ENCODE measurements around the gene ETV4. TPM values are rescaled to one million over a fixed set of nuclear protein-coding genes. Genes with fewer than 3 reads are reported as not detected.

ETV4 gene
- total and polyA plus RNA-seq, 2 of the 13 experiments (the other 11 are each of a cell fraction or from before 2014, with no cell fraction given) = 128 to 330 TPM

DNA sequence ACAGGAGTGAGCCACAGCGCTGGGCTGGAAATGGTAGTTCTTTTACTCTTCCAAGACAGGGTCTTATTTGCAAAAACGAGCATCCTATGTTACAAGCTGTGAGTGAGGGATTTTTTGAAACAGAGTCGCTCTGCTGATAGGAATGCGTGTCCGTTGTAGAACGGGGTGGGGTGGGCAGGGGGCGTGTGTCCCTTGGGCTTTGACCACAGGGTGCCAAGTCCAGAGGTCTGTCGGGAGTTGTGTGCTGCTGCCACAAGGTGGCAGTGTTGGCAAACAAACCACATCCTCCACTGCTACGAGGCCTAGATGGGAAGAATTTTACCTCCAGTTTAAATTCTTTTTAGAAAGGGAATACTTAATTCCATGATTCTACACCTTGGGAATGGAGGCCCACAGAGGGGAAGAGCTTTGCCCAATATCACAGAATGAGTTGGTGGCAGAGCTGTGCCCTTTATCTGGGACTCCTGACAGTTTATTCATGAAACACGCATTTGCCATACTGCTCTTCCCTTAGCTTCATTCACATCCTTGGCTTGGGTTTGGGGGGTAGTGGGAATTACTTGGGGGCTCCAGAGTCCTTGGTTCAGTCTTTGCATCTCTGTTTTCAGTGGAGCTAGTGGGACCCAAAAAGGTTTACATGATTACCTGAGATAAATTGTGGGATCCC is 30.6 kb upstream of the ETV4 start (continued):
- TF ChIP-seq MXD4 (CRISPR knock-in tag; IDR thresholded peaks at IDR 0.05) (0 out of 2 replicates have a peak, but pooled peaks have one; percentile 49), ZNF510 (CRISPR knock-in tag; IDR thresholded peaks at IDR 0.05; ENCODE audit: low read depth) (no peak), ARID2 (CRISPR knock-in tag; IDR thresholded peaks at IDR 0.05; ENCODE audit: borderline replicate concordance) (peak; percentile 68; the same call in 1 of the 2 replicates), ZNF24 (IDR thresholded peaks at IDR 0.05) (0 out of 2 replicates have a peak, but pooled peaks have one; percentile 40), ZNF660 (CRISPR knock-in tag; IDR thresholded peaks at IDR 0.05; ENCODE audit: borderline replicate concordance, low read depth) (no peak), PCBP2 (optimal IDR thresholded peaks at IDR 0.05; ENCODE audit: low read depth, low read length, poor library complexity, severe bottlenecking) (no peak), JUN (CRISPR knock-in tag; IDR thresholded peaks at IDR 0.05) (peak; percentile 57; the same call in 1 of the 2 replicates), ELF4 (CRISPR knock-in tag; IDR thresholded peaks at IDR 0.05; ENCODE audit: borderline replicate concordance) (no peak), HMG20B (CRISPR knock-in tag; conservative IDR thresholded peaks at IDR 0.05) (0 out of 2 replicates have a peak, but pooled peaks have one; percentile 31), ZNF839 (CRISPR knock-in tag; IDR thresholded peaks at IDR 0.05; ENCODE audit: borderline replicate concordance) (no peak), WIZ (CRISPR knock-in tag; IDR thresholded peaks at IDR 0.05) (no peak), SIN3A (IDR thresholded peaks at IDR 0.05; ENCODE audit: borderline replicate concordance, low read depth, low read length) (no peak), TCF7 (IDR thresholded peaks at IDR 0.05; ENCODE audit: low read depth) (no peak), REPIN1 (CRISPR knock-in tag; IDR thresholded peaks at IDR 0.05; ENCODE audit: borderline replicate concordance, low read depth) (peak; percentile 80; the same call in 1 of the 2 replicates), GATA4 (IDR thresholded peaks at IDR 0.05; ENCODE audit: borderline replicate concordance, low read depth) (no peak), ZNF552 (CRISPR knock-in tag; IDR thresholded peaks at IDR 0.05; ENCODE audit: borderline replicate concordance) (no peak), ZNF124 (CRISPR knock-in tag; IDR thresholded peaks at IDR 0.05) (peak; percentile 73; the same call in 1 of the 2 replicates), AHR (CRISPR knock-in tag; IDR thresholded peaks at IDR 0.05) (no peak), CREM (IDR thresholded peaks at IDR 0.05) (peak; percentile 21; the same call in 1 of the 2 replicates), CREM (CRISPR knock-in tag; IDR thresholded peaks at IDR 0.05) (no peak), ZNF792 (CRISPR knock-in tag; IDR thresholded peaks at IDR 0.05) (peak; percentile 72), ZNF383 (CRISPR knock-in tag; IDR thresholded peaks at IDR 0.05; ENCODE audit: borderline replicate concordance) (no peak), KLF9 (CRISPR knock-in tag; IDR thresholded peaks at IDR 0.05; ENCODE audit: low read depth) (peak; percentile 53; the same call in 1 of the 2 replicates), FOSL1 (CRISPR knock-in tag; IDR thresholded peaks at IDR 0.05; ENCODE audit: borderline replicate concordance) (no peak)
- TF ChIP-seq, protein P1, sequence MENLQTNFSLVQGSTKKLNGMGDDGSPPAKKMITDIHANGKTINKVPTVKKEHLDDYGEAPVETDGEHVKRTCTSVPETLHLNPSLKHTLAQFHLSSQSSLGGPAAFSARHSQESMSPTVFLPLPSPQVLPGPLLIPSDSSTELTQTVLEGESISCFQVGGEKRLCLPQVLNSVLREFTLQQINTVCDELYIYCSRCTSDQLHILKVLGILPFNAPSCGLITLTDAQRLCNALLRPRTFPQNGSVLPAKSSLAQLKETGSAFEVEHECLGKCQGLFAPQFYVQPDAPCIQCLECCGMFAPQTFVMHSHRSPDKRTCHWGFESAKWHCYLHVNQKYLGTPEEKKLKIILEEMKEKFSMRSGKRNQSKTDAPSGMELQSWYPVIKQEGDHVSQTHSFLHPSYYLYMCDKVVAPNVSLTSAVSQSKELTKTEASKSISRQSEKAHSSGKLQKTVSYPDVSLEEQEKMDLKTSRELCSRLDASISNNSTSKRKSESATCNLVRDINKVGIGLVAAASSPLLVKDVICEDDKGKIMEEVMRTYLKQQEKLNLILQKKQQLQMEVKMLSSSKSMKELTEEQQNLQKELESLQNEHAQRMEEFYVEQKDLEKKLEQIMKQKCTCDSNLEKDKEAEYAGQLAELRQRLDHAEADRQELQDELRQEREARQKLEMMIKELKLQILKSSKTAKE (CRISPR knock-in tag; IDR thresholded peaks at IDR 0.05; ENCODE audit: borderline replicate concordance) = no peak
- TF ChIP-seq, protein P2, sequence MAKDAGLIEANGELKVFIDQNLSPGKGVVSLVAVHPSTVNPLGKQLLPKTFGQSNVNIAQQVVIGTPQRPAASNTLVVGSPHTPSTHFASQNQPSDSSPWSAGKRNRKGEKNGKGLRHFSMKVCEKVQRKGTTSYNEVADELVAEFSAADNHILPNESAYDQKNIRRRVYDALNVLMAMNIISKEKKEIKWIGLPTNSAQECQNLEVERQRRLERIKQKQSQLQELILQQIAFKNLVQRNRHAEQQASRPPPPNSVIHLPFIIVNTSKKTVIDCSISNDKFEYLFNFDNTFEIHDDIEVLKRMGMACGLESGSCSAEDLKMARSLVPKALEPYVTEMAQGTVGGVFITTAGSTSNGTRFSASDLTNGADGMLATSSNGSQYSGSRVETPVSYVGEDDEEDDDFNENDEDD (CRISPR knock-in tag; IDR thresholded peaks at IDR 0.05; ENCODE audit: borderline replicate concordance) = peak; percentile 20; the same call in 1 of the 2 replicates
- TF ChIP-seq, protein P3, sequence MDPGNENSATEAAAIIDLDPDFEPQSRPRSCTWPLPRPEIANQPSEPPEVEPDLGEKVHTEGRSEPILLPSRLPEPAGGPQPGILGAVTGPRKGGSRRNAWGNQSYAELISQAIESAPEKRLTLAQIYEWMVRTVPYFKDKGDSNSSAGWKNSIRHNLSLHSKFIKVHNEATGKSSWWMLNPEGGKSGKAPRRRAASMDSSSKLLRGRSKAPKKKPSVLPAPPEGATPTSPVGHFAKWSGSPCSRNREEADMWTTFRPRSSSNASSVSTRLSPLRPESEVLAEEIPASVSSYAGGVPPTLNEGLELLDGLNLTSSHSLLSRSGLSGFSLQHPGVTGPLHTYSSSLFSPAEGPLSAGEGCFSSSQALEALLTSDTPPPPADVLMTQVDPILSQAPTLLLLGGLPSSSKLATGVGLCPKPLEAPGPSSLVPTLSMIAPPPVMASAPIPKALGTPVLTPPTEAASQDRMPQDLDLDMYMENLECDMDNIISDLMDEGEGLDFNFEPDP (CRISPR knock-in tag; conservative IDR thresholded peaks at IDR 0.05) = no peak
